Muscle layer of colon (tissue), 2 donors: ENCODE results near the gene TBC1D4.
"Not testable (repeated sequence)": the region's sequence is repeated elsewhere in the genome, so short reads cannot be mapped to it uniquely, and the experiment has no call there.

Experiments used
- H3K27ac ChIP-seq: one replicate; pipeline ENCODE4 v1.7.0; 2013; ENCODE audit warnings: low read depth, mild to moderate bottlenecking, low read length, moderate library complexity
- H3K27me3 ChIP-seq, 2 donors: one replicate each; pipeline ENCODE4 v1.7.0; 2013; ENCODE audit warnings: low read length in 2 of 2, mild to moderate bottlenecking in 2 of 2; ENCODE audit not compliant: insufficient read depth in 2 of 2, control insufficient read depth in 1 of 2
- H3K36me3 ChIP-seq: one replicate; pipeline ENCODE4 v1.7.0; 2013; ENCODE audit warnings: mild to moderate bottlenecking, low read length; ENCODE audit not compliant: insufficient read depth
- H3K4me1 ChIP-seq: one replicate; pipeline ENCODE4 v1.7.0; 2013; ENCODE audit warnings: mild to moderate bottlenecking, low read length; ENCODE audit not compliant: insufficient read depth
- H3K4me3 ChIP-seq, 2 donors: one replicate each; pipeline ENCODE4 v1.7.0; 2013; ENCODE audit warnings: low read length in 2 of 2, low read depth in 1 of 2, mild to moderate bottlenecking in 1 of 2, moderate library complexity in 1 of 2
- H3K9ac ChIP-seq: one replicate; pipeline ENCODE4 v1.7.0; 2013; ENCODE audit warnings: low read length
- H3K9me3 ChIP-seq: one replicate; pipeline ENCODE4 v1.7.0; 2013; ENCODE audit warnings: mild to moderate bottlenecking, low read length
- donor health status: abdominal sarcoma.
- donor health status: Adenocarcinoma of cecum.

The TBC1D4 gene

DNA sequence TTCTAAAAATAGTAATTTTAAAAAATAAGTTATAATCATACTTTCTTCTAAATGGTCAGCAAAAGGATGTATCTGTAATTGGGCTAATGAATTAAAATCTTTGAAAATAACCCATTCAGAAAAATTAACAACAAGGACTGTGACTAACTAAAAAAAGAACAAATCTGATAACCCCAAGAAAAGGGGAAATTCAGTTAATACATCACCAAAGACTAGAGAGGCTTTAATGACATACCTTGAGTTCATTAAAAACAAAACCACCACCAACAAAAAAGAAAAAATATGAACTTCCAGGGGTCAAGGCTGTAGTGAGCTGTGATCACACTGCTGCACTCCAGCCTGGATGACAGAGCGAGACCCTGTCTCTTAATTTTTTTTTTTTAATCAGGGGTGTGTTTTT lies 121.8 kb downstream of the TBC1D4 start:
- H3K4me3 ChIP-seq, result no peak overlapping the region
- no peaks in the 10 kb centered on the region for H3K9me3 ChIP-seq
- H3K9ac ChIP-seq, result no peak overlapping the region
- H3K27me3 ChIP-seq, result no peaks in the 10 kb centered on the region
- no peak overlapping the region for H3K27ac ChIP-seq
- peaks cover 6% of the 10 kb centered on the region for H3K4me1 ChIP-seq
- no peaks in the 10 kb centered on the region for H3K36me3 ChIP-seq

- no peak overlapping the region for H3K9ac ChIP-seq
- H3K4me3 ChIP-seq, result no peak overlapping the region
- no peaks in the 10 kb centered on the region for H3K36me3 ChIP-seq
- no peak overlapping the region for H3K27ac ChIP-seq
- no peaks in the 10 kb centered on the region for H3K27me3 ChIP-seq
- H3K4me1 ChIP-seq, result peaks cover 6% of the 10 kb centered on the region
- no peaks in the 10 kb centered on the region for H3K9me3 ChIP-seq
Observed at GRCh38 chr13:75359266-75359665, 122.7 kb downstream of the TBC1D4 start.

DNA sequence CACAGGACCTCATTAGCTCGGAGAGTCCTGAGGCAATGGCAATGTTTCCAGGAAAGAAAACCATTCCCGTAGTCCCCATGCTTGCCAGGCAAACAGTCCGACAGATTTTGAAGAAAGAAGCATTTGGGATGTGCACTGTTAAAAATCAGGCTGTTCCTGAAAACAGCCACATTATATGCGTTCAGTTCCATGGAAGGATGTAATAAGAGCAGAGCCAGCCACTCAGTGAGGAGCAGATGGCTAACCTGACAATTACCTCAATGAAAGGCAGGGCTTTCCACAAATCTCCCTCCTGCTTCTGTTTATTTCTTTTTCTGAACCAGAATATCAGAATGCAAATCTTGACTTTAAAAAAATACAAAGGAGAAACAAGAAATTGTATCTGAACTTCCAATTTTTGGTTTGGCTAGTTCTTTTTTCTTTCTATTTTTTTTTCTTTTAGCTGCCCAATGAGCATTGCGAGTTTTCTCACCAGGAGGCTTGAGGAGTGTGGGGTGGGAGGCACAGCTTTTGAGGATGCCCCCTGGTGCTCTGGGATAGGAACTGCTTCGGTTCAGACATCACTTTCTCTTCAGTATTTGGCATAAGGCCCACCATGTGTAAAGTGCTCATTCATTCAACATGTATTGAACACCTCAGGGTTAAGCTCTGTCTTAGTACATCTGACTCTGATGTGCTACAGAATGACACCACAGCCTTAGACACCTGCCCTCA lies 124.2 kb downstream of the TBC1D4 start:
- Histone ChIP-seq H3K4me3 (no peak overlapping the region), H3K27me3 (no peaks in the 10 kb centered on the region), H3K9me3 (no peaks in the 10 kb centered on the region), H3K27ac (no peak overlapping the region), H3K9ac (no peak overlapping the region), H3K36me3 (no peaks in the 10 kb centered on the region), H3K4me1 (peaks cover 6% of the 10 kb centered on the region)

- Histone ChIP-seq H3K36me3 (no peaks in the 10 kb centered on the region), H3K27ac (no peak overlapping the region), H3K27me3 (no peaks in the 10 kb centered on the region), H3K4me1 (peaks cover 6% of the 10 kb centered on the region), H3K9ac (no peak overlapping the region), H3K9me3 (no peaks in the 10 kb centered on the region), H3K4me3 (no peak overlapping the region)
Observed at GRCh38 chr13:75356421-75356820, 125.5 kb downstream of the TBC1D4 start.

GRCh38 chr13:75355609-75356008 lies 126.4 kb downstream of the TBC1D4 start:
- no peak overlapping the region for H3K27ac ChIP-seq
- H3K9me3 ChIP-seq, result no peaks in the 10 kb centered on the region

GRCh38 chr13:75353781-75354193 lies 128.2 kb downstream of the TBC1D4 start:
- Histone ChIP-seq H3K9ac (no peak overlapping the region), H3K9me3 (no peaks in the 10 kb centered on the region), H3K27ac (no peak overlapping the region), H3K4me3 (no peak overlapping the region), H3K27me3 (no peaks in the 10 kb centered on the region), H3K36me3 (no peaks in the 10 kb centered on the region), H3K4me1 (peaks cover 6% of the 10 kb centered on the region)

More at GRCh38 chr13:75355609-75356008, 126.4 kb downstream of the TBC1D4 start:
- Histone ChIP-seq H3K9ac (no peak overlapping the region), H3K36me3 (no peaks in the 10 kb centered on the region), H3K27me3 (no peaks in the 10 kb centered on the region), H3K4me1 (peaks cover 6% of the 10 kb centered on the region), H3K4me3 (no peak overlapping the region)

GRCh38 chr13:75352641-75353327 lies 129.2 kb downstream of the TBC1D4 start:
- Histone ChIP-seq H3K4me1 (peaks cover 6% of the 10 kb centered on the region), H3K27ac (no peak overlapping the region), H3K9me3 (no peaks in the 10 kb centered on the region), H3K4me3 (no peak overlapping the region), H3K27me3 (no peaks in the 10 kb centered on the region), H3K9ac (no peak overlapping the region), H3K36me3 (no peaks in the 10 kb centered on the region)

DNA sequence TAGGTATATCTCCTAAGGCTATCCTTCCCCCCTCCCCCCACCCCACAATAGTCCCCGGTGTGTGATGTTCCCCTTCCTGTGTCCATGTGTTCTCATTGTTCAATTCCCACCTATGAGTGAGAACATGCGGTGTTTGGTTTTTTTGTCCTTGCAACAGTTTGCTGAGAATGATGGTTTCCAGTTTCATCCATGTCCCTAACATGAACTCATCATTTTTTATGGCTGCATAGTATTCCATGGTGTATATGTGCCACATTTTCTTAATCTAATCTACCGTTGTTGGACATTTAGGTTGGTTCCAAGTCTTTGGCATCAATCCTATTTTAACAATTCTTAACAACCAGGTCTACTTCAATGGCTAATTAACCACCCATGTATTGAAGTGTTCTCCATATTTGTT lies 130.4 kb downstream of the TBC1D4 start:
- not testable (repeated sequence) for H3K9ac ChIP-seq, H3K4me1 ChIP-seq, H3K36me3 ChIP-seq, H3K4me3 ChIP-seq, H3K27me3 ChIP-seq, H3K9me3 ChIP-seq, H3K27ac ChIP-seq

DNA sequence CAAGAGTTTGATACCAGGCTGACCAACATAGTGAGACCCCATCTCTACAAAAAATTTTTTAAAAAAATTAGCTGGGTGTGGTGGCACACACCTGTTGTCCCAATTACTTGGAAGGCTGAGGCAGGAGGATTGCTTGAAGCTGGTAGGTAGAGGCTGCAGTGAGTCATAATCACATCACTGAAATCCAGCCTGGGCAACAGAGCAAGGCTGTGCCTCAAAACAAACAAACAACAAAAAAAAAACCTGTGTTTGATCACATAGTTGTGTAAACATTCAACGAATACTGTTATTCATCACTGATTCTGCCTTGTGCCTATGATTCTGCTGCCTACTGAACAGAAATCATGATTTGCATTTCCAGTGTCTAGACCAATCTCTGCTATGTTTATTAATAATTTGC lies 134.0 kb downstream of the TBC1D4 start:
- Histone ChIP-seq H3K9me3 (no peaks in the 10 kb centered on the region), H3K36me3 (no peaks in the 10 kb centered on the region), H3K4me1 (no peaks in the 10 kb centered on the region), H3K27me3 (no peaks in the 10 kb centered on the region), H3K27ac (no peak overlapping the region), H3K4me3 (no peak overlapping the region), H3K9ac (no peak overlapping the region)

DNA sequence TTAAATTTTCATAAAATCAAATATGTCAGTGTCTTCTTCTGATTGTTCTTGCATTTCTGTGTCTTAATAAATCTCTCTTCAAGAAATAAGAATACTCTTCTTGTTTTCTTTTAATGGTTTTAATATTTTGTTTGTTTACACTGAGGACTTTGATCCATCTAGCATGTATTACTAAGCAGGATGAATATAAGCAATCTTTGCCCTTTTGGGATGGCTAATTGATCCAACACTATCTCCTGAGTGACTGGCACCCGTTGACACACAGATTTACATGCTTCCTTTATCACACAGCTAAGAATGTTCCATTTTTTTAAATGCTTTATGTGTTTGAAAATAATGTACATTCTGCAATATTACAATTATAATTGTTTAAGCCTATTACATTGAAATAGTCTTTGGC lies 134.5 kb downstream of the TBC1D4 start:
- H3K27me3 ChIP-seq, result no peaks in the 10 kb centered on the region
- H3K27ac ChIP-seq, result no peak overlapping the region
- no peaks in the 10 kb centered on the region for H3K36me3 ChIP-seq
- H3K9ac ChIP-seq, result no peak overlapping the region
- no peak overlapping the region for H3K4me3 ChIP-seq
- H3K9me3 ChIP-seq, result no peaks in the 10 kb centered on the region
- no peaks in the 10 kb centered on the region for H3K4me1 ChIP-seq

GRCh38 chr13:75345193-75345592 lies 136.8 kb downstream of the TBC1D4 start:
- H3K9me3 ChIP-seq, result no peaks in the 10 kb centered on the region
- H3K4me1 ChIP-seq, result no peaks in the 10 kb centered on the region
- H3K36me3 ChIP-seq, result no peaks in the 10 kb centered on the region
- no peak overlapping the region for H3K9ac ChIP-seq
- no peak overlapping the region for H3K4me3 ChIP-seq
- no peaks in the 10 kb centered on the region for H3K27me3 ChIP-seq
- H3K27ac ChIP-seq, result no peak overlapping the region

DNA sequence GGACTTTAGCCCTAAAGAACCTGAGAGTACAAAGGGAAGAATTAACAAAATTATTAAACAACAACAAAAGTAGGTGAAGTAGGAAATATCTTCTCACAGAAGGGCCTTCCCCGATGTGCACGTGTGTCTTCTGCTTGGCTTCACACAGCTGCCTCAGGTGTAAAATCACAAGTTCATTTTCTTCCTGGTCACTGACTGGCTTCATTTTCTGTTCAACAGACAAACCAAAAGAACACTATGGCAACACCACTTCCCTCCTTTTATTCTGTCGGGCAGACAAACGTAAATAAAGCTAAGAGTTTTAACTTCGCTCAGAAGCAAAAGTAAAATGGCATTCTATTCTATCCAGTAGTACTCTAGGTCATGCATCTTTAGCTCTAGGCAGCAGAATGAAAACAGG lies 140.9 kb downstream of the TBC1D4 start:
- Histone ChIP-seq H3K9ac (no peak overlapping the region), H3K4me1 (no peaks in the 10 kb centered on the region), H3K36me3 (no peaks in the 10 kb centered on the region), H3K27me3 (no peaks in the 10 kb centered on the region), H3K4me3 (no peak overlapping the region), H3K27ac (no peak overlapping the region), H3K9me3 (no peaks in the 10 kb centered on the region)
